MG63 (cell line): ENCODE data around the gene GSTCD. TPM values are rescaled to one million over a fixed set of nuclear protein-coding genes. Genes with fewer than 3 reads are reported as not detected.
"Not testable (repeated sequence)": the region's sequence is repeated elsewhere in the genome, so short reads cannot be mapped to it uniquely, and the experiment has no call there.

Experiments
- DNase-seq: peaks from one replicate; pipeline ENCODE4 v3.0.0-alpha.2; 2020
- H3K27me3 ChIP-seq: fragments of 250-450 bp; sonication (Bioruptor Pico); 2 replicates; pipeline ENCODE4 v1.5.1; 2020; ENCODE audit warnings: mild to moderate bottlenecking, moderate library complexity
- H3K36me3 ChIP-seq: fragments of 250-450 bp; sonication (Bioruptor Pico); 2 replicates; pipeline ENCODE4 v1.5.1; 2020; ENCODE audit warnings: mild to moderate bottlenecking, moderate library complexity
- H3K4me3 ChIP-seq: fragments of 250-450 bp; sonication (Bioruptor Pico); 2 replicates; pipeline ENCODE4 v1.5.1; 2020; ENCODE audit warnings: mild to moderate bottlenecking, moderate library complexity
- H3K9me3 ChIP-seq: fragments of 250-450 bp; sonication (Bioruptor Pico); 2 replicates; pipeline ENCODE4 v1.5.1; 2020; ENCODE audit warnings: mild to moderate bottlenecking, moderate library complexity
- total RNA-seq: library from RNA; depleted of rRNA; stranded (reverse); fragments of >200 nt; shearing (Covaris generic); gene quantifications from 2 replicates; pipeline ENCODE4 v1.2.3, GENCODE V29; 2014; ENCODE audit warnings: low replicate concordance

GSTCD gene
- total RNA-seq, 1 experiment from 2014 or later: 10.4 TPM

DNA sequence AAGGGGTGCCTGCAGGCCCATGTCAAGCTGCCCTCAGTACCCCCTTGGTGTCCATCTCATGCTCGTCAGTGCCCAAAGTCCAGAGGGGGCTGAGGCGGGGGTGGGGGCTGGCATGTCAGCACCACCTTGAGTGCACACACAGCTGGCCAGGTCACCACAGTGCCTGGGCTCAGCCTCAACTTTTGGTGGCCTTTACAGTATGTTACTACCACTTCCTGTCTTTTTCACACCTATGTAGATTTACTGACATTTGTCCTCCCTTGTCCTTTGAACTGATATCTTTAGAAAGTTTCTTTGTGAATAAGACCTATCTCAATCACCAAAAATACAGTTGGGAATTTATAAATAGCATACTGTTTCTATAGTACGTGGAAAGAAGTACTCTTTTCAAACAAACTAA lies 128.0 kb downstream of the GSTCD start:
- no peak for DNase-seq
- no peaks in the 10 kb centered on the region for H3K27me3 ChIP-seq
- no peak overlapping the region for H3K4me3 ChIP-seq
- H3K36me3 ChIP-seq: no peaks in the 10 kb centered on the region
- H3K9me3 ChIP-seq: no peaks in the 10 kb centered on the region

DNA sequence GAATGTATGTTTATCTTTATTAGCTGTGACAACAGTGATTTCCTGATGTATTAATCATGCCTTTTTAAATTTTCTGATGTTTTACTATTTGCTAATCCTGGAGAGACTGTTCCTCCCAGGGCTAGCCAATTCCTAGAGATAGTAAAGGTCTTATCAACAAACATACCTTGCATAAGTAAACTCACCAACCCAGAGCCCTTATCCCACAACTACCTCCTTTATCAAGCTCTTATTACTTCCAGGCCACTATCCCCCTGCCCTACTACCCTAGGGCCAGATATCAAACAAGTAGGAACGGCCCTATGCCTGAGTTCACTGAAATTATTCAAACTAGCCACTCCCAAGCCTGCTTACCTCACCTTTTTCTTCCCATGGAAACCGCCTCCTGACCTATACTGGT lies 128.5 kb downstream of the GSTCD start:
- DNase-seq: no peak
- H3K36me3 ChIP-seq: no peaks in the 10 kb centered on the region
- H3K9me3 ChIP-seq: no peaks in the 10 kb centered on the region
- H3K4me3 ChIP-seq: no peak overlapping the region
- no peaks in the 10 kb centered on the region for H3K27me3 ChIP-seq

GRCh38 chr4:105838082-105838481 lies 129.5 kb downstream of the GSTCD start:
- Histone ChIP-seq H3K27me3 (no peaks in the 10 kb centered on the region), H3K9me3 (no peaks in the 10 kb centered on the region), H3K36me3 (no peaks in the 10 kb centered on the region), H3K4me3 (no peak overlapping the region)
- DNase-seq: no peak

DNA sequence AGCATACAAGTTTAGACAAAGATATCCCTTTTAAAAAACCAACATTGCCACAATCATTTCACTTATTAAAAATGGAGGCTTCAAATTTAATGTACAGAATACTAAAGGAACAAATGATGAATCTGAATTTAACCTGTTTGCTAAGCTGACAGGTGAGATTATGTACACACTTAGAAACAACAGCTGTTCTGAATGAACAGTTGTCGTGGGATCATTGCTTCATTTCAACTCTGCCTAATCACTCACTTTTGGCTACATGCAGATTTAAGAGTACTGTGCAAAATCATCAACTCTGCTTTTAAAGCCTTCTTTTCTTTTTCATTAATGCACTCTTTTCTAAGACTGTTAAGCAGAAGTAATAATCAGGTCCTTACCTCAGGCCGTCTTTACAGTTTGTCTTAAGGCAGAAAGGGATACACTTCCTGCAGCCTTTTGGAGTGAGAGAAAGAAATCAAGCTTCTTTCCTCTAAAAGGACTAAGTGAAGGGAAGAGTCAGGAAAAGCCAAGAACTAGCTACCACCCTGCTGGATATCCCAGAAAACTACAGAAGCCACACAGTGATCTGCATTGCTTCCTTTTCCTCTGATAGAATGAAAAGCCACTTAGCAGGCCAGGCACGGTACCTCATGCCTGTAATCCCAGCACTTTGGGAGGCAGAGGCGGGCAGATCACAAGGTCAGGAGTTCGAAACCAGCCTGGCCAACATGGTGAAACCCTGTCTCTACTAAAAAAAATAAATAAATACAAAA lies 132.0 kb downstream of the GSTCD start:
- Histone ChIP-seq H3K9me3 (no peaks in the 10 kb centered on the region), H3K36me3 (no peaks in the 10 kb centered on the region), H3K4me3 (no peak overlapping the region), H3K27me3 (no peaks in the 10 kb centered on the region)
- no peak for DNase-seq

GRCh38 chr4:105843941-105844340 lies 135.4 kb downstream of the GSTCD start:
- Histone ChIP-seq H3K9me3 (no peaks in the 10 kb centered on the region), H3K4me3 (no peak overlapping the region), H3K27me3 (no peaks in the 10 kb centered on the region), H3K36me3 (no peaks in the 10 kb centered on the region)
- DNase-seq: no peak

- Histone ChIP-seq H3K27me3 (no peaks in the 10 kb centered on the region), H3K36me3 (no peaks in the 10 kb centered on the region)
Measured at GRCh38 chr4:105845559-105845958, 137.0 kb downstream of the GSTCD start.

DNA sequence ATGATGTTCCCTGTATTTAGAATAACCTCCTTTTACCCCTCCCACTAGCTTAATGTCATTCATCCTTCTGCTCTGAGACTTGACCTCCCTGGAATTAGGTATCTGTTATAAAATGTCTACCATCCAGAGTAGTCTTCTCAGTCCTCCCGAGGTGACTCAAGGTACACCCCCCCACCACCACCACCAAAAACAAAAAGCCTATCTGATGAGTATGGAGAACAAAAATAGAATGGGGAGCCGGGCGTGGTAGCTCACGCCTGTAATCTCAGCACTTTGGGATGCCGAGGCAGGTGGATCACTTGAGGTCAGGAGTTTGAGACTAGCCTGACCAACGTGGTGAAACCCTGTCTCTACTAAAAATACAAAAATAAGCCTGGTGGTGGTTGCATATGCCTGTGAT lies 139.8 kb downstream of the GSTCD start:
- H3K9me3 ChIP-seq, DNase-seq, H3K27me3 ChIP-seq, H3K36me3 ChIP-seq, H3K4me3 ChIP-seq: not testable (repeated sequence)

More at GRCh38 chr4:105845559-105845958, 137.0 kb downstream of the GSTCD start:
- DNase-seq: no peak
- H3K9me3 ChIP-seq: no peaks in the 10 kb centered on the region
- no peak overlapping the region for H3K4me3 ChIP-seq

DNA sequence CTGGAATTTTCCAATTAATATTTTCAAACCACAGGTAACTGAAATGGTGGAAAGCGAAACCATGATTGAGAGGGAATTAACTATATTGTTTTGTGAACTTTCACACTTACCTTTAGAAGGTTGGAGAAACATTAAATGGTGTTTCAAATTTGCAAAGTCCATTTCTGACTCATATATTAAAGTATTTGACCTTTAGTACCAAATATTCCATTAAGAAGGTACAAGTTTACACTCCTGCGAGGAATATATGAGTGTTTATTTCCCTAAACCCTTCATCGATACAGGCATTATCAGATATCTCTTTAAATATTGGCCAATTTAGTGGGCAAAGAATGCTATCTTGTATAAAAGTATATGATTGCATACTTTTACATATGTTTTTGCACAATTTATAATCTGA lies 142.6 kb downstream of the GSTCD start:
- Histone ChIP-seq H3K9me3 (no peaks in the 10 kb centered on the region), H3K4me3 (no peak overlapping the region), H3K36me3 (no peaks in the 10 kb centered on the region), H3K27me3 (no peaks in the 10 kb centered on the region)
- no peak for DNase-seq

DNA sequence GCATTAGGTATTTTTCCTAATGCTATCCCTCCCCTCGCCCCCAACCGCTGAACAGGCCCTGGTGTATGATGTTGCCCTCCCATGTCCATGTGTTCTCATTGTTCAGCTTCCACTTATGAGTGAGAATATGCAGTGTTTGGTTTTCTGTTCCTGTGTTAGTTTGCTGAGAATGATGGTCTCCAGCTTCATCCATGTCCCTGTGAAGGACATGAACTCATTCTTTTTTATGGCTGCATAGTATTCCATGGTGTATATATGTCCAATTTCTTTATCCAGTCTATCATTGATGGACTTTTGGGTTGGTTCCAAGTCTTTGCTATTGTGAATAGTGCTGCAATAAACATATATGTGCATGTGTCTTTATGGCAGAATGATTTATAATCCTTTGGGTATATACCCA lies 143.6 kb downstream of the GSTCD start:
- H3K36me3 ChIP-seq, H3K4me3 ChIP-seq, H3K9me3 ChIP-seq, H3K27me3 ChIP-seq, DNase-seq: not testable (repeated sequence)

GRCh38 chr4:105858466-105859040 lies 150.0 kb downstream of the GSTCD start:
- no peak for DNase-seq
- Histone ChIP-seq H3K36me3 (no peaks in the 10 kb centered on the region), H3K27me3 (no peaks in the 10 kb centered on the region), H3K4me3 (no peak overlapping the region), H3K9me3 (peaks cover 8% of the 10 kb centered on the region)

GRCh38 chr4:105859233-105859632 lies 150.6 kb downstream of the GSTCD start:
- Histone ChIP-seq H3K4me3 (no peak overlapping the region), H3K9me3 (peaks cover 8% of the 10 kb centered on the region), H3K27me3 (no peaks in the 10 kb centered on the region), H3K36me3 (no peaks in the 10 kb centered on the region)
- no peak for DNase-seq

GRCh38 chr4:105870963-105871362 lies 162.4 kb downstream of the GSTCD start:
- Histone ChIP-seq H3K9me3 (no peaks in the 10 kb centered on the region), H3K27me3 (no peaks in the 10 kb centered on the region), H3K36me3 (no peaks in the 10 kb centered on the region), H3K4me3 (no peak overlapping the region)
- DNase-seq: no peak

GRCh38 chr4:105871997-105872396 lies 163.4 kb downstream of the GSTCD start:
- H3K4me3 ChIP-seq: no peak overlapping the region
- H3K27me3 ChIP-seq: no peaks in the 10 kb centered on the region
- DNase-seq: no peak
- no peaks in the 10 kb centered on the region for H3K9me3 ChIP-seq
- H3K36me3 ChIP-seq: no peaks in the 10 kb centered on the region

GRCh38 chr4:105875233-105875632 lies 166.6 kb downstream of the GSTCD start:
- DNase-seq: no peak
- Histone ChIP-seq H3K4me3 (no peak overlapping the region), H3K27me3 (no peaks in the 10 kb centered on the region), H3K9me3 (no peaks in the 10 kb centered on the region), H3K36me3 (no peaks in the 10 kb centered on the region)

DNA sequence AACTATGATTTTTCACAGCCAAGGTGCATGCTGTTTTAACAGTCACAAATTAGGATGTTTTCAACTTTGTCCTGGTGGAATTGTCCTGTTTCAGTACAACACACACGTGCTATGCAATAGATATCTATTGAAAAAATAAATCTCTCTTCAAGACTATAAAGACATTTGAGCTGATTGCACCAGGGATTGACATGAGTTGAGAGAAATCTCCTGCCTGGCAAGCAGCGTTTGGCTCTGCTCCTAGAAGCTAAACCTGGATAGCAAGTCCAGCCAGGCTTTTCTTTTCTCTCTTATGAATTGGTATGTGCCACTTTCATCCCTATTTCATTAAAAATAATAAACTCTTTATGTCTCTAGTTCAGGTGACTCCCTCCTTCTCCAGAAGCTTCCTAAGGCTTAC lies 170.1 kb downstream of the GSTCD start:
- no peak overlapping the region for H3K4me3 ChIP-seq
- no peaks in the 10 kb centered on the region for H3K9me3 ChIP-seq
- H3K27me3 ChIP-seq: no peaks in the 10 kb centered on the region
- DNase-seq: no peak
- no peaks in the 10 kb centered on the region for H3K36me3 ChIP-seq

DNA sequence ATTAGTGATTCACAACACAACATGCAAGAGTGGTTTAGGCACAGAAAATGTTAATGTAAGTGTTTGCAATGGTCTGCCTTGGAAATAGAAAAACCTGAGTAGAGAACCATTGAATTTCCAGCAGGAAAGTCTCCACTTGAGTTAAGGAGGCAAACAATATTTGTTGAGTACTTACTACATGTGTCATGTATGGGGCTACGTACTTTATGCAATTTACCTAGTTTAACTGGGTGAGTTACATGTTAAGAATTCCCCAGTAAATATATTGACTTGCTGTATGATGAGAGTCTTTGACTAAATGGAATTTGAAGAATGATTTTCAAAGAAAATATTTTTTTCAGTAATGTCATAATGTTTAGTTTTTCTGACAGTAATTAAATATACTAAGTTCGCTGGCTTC lies 178.9 kb downstream of the GSTCD start:
- Histone ChIP-seq H3K9me3 (no peaks in the 10 kb centered on the region), H3K27me3 (no peaks in the 10 kb centered on the region), H3K4me3 (no peak overlapping the region), H3K36me3 (no peaks in the 10 kb centered on the region)
- DNase-seq: no peak

GRCh38 chr4:105894660-105895582 lies 186.3 kb downstream of the GSTCD start, which contains the start of gene NPNT:
NPNT (plus strand) TSS chr4:105895471; CDS start chr4:105895653, 182 bp downstream.
- Histone ChIP-seq H3K9me3 (no peaks in the 10 kb centered on the region), H3K36me3 (no peaks in the 10 kb centered on the region), H3K27me3 (peaks cover 38% of the 10 kb centered on the region), H3K4me3 (peak within 1 kb of the TSS; percentile 32)
- peak; percentile 2 for DNase-seq
